Measurements from ENCODE around the gene S100A2. TPM values are rescaled to one million over a fixed set of nuclear protein-coding genes. Genes with fewer than 3 reads are reported as not detected.

S100A2 gene
- total RNA-seq, 4 donors from 2014 or later = 2.7 to 73.3 (median 14.2) TPM

DNA sequence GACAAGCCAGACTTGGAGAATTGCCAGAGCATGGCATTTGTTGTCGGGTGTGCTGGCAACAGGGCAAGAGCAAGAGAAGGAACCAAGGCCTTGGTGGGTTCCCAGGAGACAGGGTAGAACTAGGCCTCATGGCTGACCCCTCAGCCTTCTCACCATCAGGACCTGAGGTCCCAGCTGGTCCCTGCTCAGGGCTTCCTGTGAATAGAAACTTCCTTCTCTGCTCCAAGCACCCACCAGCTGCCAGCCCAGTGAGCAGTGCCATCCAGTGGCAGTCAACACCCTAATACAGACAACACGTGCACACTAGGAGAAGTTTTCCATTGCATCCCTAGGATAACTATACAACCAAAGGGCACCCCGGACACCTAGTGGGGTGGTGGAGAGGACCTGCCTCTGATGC lies 52.6 kb downstream of the S100A2 start:
- 50% methylated on average over 1 of the region's 3 CpGs; no CpG with 5 or more reads in 1 of the 2 donors for WGBS, 2 donors (ENCODE audit: low coverage in 1 of 2)
- TF ChIP-seq EP300 (IDR thresholded peaks at IDR 0.05) (no peak), POLR2AphosphoS5 (IDR thresholded peaks at IDR 0.05) (no peak), POLR2A (IDR thresholded peaks at IDR 0.05) (no peak)
- TF ChIP-seq, protein P1, sequence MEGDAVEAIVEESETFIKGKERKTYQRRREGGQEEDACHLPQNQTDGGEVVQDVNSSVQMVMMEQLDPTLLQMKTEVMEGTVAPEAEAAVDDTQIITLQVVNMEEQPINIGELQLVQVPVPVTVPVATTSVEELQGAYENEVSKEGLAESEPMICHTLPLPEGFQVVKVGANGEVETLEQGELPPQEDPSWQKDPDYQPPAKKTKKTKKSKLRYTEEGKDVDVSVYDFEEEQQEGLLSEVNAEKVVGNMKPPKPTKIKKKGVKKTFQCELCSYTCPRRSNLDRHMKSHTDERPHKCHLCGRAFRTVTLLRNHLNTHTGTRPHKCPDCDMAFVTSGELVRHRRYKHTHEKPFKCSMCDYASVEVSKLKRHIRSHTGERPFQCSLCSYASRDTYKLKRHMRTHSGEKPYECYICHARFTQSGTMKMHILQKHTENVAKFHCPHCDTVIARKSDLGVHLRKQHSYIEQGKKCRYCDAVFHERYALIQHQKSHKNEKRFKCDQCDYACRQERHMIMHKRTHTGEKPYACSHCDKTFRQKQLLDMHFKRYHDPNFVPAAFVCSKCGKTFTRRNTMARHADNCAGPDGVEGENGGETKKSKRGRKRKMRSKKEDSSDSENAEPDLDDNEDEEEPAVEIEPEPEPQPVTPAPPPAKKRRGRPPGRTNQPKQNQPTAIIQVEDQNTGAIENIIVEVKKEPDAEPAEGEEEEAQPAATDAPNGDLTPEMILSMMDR (IDR thresholded peaks at IDR 0.05) = no peak
- no peaks in the 10 kb centered on the region for H3K36me3 ChIP-seq
- H3K4me3 ChIP-seq = no peak overlapping the region
- H3K27me3 ChIP-seq = no peaks in the 10 kb centered on the region
- no peaks in the 10 kb centered on the region for H3K9me3 ChIP-seq
- no peak for ATAC-seq
- no peak overlapping the region for H3K27ac ChIP-seq
- H3K4me1 ChIP-seq = peaks cover 0 to 18% (median 10%) of the 10 kb centered on the region in 3 donors

Other genes starting within 250 kb of the S100A2 start
- not detected for gene PGLYRP4, start 217.0 kb downstream of the S100A2 start, total RNA-seq
- gene S100A9, start 208.0 kb downstream of the S100A2 start, total RNA-seq = 1,000 to 10,000 TPM in 1 of 4 donors, 100 to 1,000 TPM in 2, 10 to 100 TPM in 1; 65.3 to 2,906 (median 485) TPM
- 10 to 100 TPM in 2 of 4 donors, 1 to 10 TPM in 1, not detected in 1; 1.4 to 21.1 (median 12.6) TPM for gene S100A12, start 190.2 kb downstream of the S100A2 start, total RNA-seq
- gene S100A8, start 174.8 kb downstream of the S100A2 start, total RNA-seq = 100 to 1,000 TPM in 2 of 4 donors, 10 to 100 TPM in 2; 13.1 to 745 (median 110) TPM
- gene S100A7A, start 149.3 kb downstream of the S100A2 start, total RNA-seq = under 1 TPM in 2 of 4 donors, not detected in 2; 0.16 to 0.79 TPM
- gene S100A7, start 105.2 kb downstream of the S100A2 start, total RNA-seq = 100 to 1,000 TPM in 1 of 4 donors, 10 to 100 TPM in 1, not detected in 2; 33.0 to 253 TPM
- gene S100A6, start 29.9 kb downstream of the S100A2 start, total RNA-seq = 100 to 1,000 TPM; 595 to 840 (median 634) TPM
- gene S100A5, start 24.9 kb downstream of the S100A2 start, total RNA-seq = not detected
- 100 to 1,000 TPM; 135 to 345 (median 259) TPM for gene S100A4, start 20.0 kb downstream of the S100A2 start, total RNA-seq
- 1 to 10 TPM in 2 of 4 donors, under 1 TPM in 1, not detected in 1; 0.69 to 6.0 (median 1.1) TPM for gene S100A3, start 16.6 kb downstream of the S100A2 start, total RNA-seq
- 100 to 1,000 TPM in 1 of 4 donors, 10 to 100 TPM in 3; 49.7 to 121 (median 71.5) TPM for gene S100A16, start 47.3 kb upstream of the S100A2 start, total RNA-seq
- gene S100A14, start 50.5 kb upstream of the S100A2 start, total RNA-seq = 10 to 100 TPM in 1 of 4 donors, 1 to 10 TPM in 2, under 1 TPM in 1; 0.85 to 82.1 (median 5.0) TPM
- 100 to 1,000 TPM in 1 of 4 donors, 10 to 100 TPM in 3; 56.1 to 133 (median 76.3) TPM for gene S100A13, start 61.7 kb upstream of the S100A2 start, total RNA-seq
- gene S100A1, start 62.6 kb upstream of the S100A2 start, total RNA-seq = 1 to 10 TPM; 2.4 to 8.3 (median 2.8) TPM
- gene CHTOP, start 68.2 kb upstream of the S100A2 start, total RNA-seq = 10 to 100 TPM; 33.7 to 57.0 (median 42.2) TPM
- 10 to 100 TPM; 58.9 to 77.4 (median 69.4) TPM for gene SNAPIN, start 92.9 kb upstream of the S100A2 start, total RNA-seq
- 10 to 100 TPM; 52.1 to 99.2 (median 79.3) TPM for gene ILF2, start 105.1 kb upstream of the S100A2 start, total RNA-seq
- gene NPR1, start 112.8 kb upstream of the S100A2 start, total RNA-seq = 10 to 100 TPM; 36.7 to 57.0 (median 46.7) TPM
- 10 to 100 TPM; 31.4 to 55.3 (median 43.5) TPM for gene INTS3, start 162.2 kb upstream of the S100A2 start, total RNA-seq
- gene SLC27A3, start 209.6 kb upstream of the S100A2 start, total RNA-seq = 10 to 100 TPM; 18.8 to 30.7 (median 21.6) TPM